GM12878 (cell line): ENCODE data around the gene CCDC141. TPM values are rescaled to one million over a fixed set of nuclear protein-coding genes. Genes with fewer than 3 reads are reported as not detected.

Experiments used
- ATAC-seq: fragments of 200-7000 bp; cut with Tn5 transposase; 3 replicates; pipeline ENCODE4 v1.9.1; 2020; ENCODE audit warnings: mild to moderate bottlenecking, moderate library complexity
- BruUV-seq: library from RNA; stranded (reverse); fragments of 400-500 nt; replicated peaks from 2 replicates; lab custom pipeline; 2021; lab: Mats Ljungman, UMichigan
- CTCF ChIA-PET: fragments of 300-600 bp; sonication (Branson Sonifier 250); formaldehyde crosslinking; extraction: SDS; loops from one replicate; lab custom pipeline; 2021; ENCODE audit warnings: inconsistent platforms; lab: Yijun Ruan, JAX
- POLR2A ChIA-PET: fragments of 350-600 bp; formaldehyde crosslinking; extraction: SDS; loops from one replicate; lab custom pipeline; 2021; ENCODE audit warnings: inconsistent platforms; lab: Charles Lee
- RAD21 ChIA-PET: fragments of 300-600 bp; sonication (Branson Sonifier 250); formaldehyde crosslinking; loops from one replicate; lab custom pipeline; 2023; ENCODE audit warnings: antibody characterized with exemption; ENCODE audit not compliant: unreplicated experiment; lab: Charles Lee
- SMC1A ChIA-PET: fragments of 300-600 bp; sonication (Branson Sonifier 250); formaldehyde crosslinking; loops from one replicate; lab custom pipeline; 2023; ENCODE audit not compliant: unreplicated experiment, uncharacterized antibody; lab: Charles Lee
- DNase-seq: peaks from one replicate; pipeline ENCODE4 v3.0.0-alpha.2; 2011; ENCODE audit warnings: low read depth, low spot score
- FAIRE-seq: peaks from 3 replicates; lab custom pipeline; 2011; peaks lifted over from hg19 to GRCh38; lab: Jason Lieb, UNC
- H2AFZ ChIP-seq: 2 replicates; pipeline ENCODE4 v1.6.0; 2011; ENCODE audit warnings: low read depth, low read length, control low read depth; ENCODE audit not compliant: control insufficient read depth
- H3K27ac ChIP-seq: 2 replicates; pipeline ENCODE4 v1.5.1; 2011; ENCODE audit warnings: control low read depth; ENCODE audit not compliant: control insufficient read depth, insufficient read depth
- H3K27me3 ChIP-seq, 2 experiments: replicated peaks in 1 of 2; 2 replicates each; pipeline versions ENCODE4 v1.6.0 to v1.6.1; 2011; ENCODE audit warnings: low read length in 1 of 2; ENCODE audit not compliant: control insufficient read depth in 2 of 2, insufficient read depth in 2 of 2
- H3K36me3 ChIP-seq, 2 experiments: 2 replicates each; pipeline ENCODE4 v1.5.1; 2011; ENCODE audit warnings: low read length in 1 of 2; ENCODE audit not compliant: control insufficient read depth in 2 of 2, insufficient read depth in 2 of 2
- H3K4me1 ChIP-seq: 2 replicates; pipeline ENCODE4 v1.6.1; 2011; ENCODE audit warnings: mild to moderate bottlenecking, low read length, moderate library complexity, mixed read lengths; ENCODE audit not compliant: control insufficient read depth, insufficient read depth
- H3K4me2 ChIP-seq: 2 replicates; pipeline ENCODE4 v1.6.0; 2011; ENCODE audit warnings: control low read depth; ENCODE audit not compliant: control insufficient read depth, insufficient read depth
- H3K4me3 ChIP-seq: fragments of 200-600 bp; sonication (generic); 2 replicates; pipeline ENCODE4 v1.5.1; 2016
- H3K79me2 ChIP-seq: 2 replicates; pipeline ENCODE4 v1.6.0; 2011; ENCODE audit warnings: low read length; ENCODE audit not compliant: control insufficient read depth, insufficient read depth
- H3K9ac ChIP-seq: 2 replicates; pipeline ENCODE4 v1.8.0; 2011; ENCODE audit warnings: low read length, control low read depth, mixed read lengths; ENCODE audit not compliant: control insufficient read depth, insufficient read depth
- H3K9me3 ChIP-seq: replicated peaks from 3 replicates; pipeline ENCODE4 v1.5.1; 2011; ENCODE audit warnings: mild to moderate bottlenecking, low read length; ENCODE audit not compliant: control insufficient read depth, insufficient read depth
- H4K20me1 ChIP-seq: 2 replicates; pipeline ENCODE4 v1.6.0; 2011; ENCODE audit not compliant: control insufficient read depth, insufficient read depth
- BMI1 ChIP-seq: fragments of 450-650 bp; IDR thresholded peaks from 2 replicates; pipeline ENCODE4 v1.6.1; 2016; ENCODE audit warnings: mild to moderate bottlenecking, moderate library complexity, borderline replicate concordance
- CREM ChIP-seq: IDR thresholded peaks from 2 replicates; pipeline ENCODE4 v1.6.1; 2014; ENCODE audit warnings: antibody characterized with exemption, low read depth
- EZH2 ChIP-seq: IDR thresholded peaks from 2 replicates; pipeline ENCODE4 v1.6.1; 2012; ENCODE audit warnings: low read depth, mild to moderate bottlenecking, control low read depth, inconsistent platforms, low read length, borderline replicate concordance; ENCODE audit not compliant: control insufficient read depth
- IRF4 ChIP-seq: IDR thresholded peaks from 2 replicates; pipeline ENCODE4 v1.6.1; 2011; ENCODE audit warnings: low read depth, low read length
- PRDM15 ChIP-seq: fragments of 450-650 bp; formaldehyde crosslinking; IDR thresholded peaks from 2 replicates; pipeline ENCODE4 v1.4.0; 2020; ENCODE audit warnings: mild to moderate bottlenecking, moderate library complexity
- RELB ChIP-seq: fragments of 450-650 bp; IDR thresholded peaks from 2 replicates; pipeline ENCODE4 v1.6.1; 2017; ENCODE audit warnings: low read depth, mild to moderate bottlenecking, moderate library complexity
- TCF7 ChIP-seq: IDR thresholded peaks from 2 replicates; pipeline ENCODE4 v1.6.1; 2014; ENCODE audit warnings: antibody characterized with exemption, borderline replicate concordance
- WGBS: methylation state at CpG from one replicate; pipeline ENCODE4 v1.1.6; 2016; ENCODE audit warnings: low lambda C conversion rate; ENCODE audit not compliant: insufficient replicate concordance, insufficient coverage; ENCODE audit errors: missing lambda C conversion rate; 5-methylcytosine and 5-hydroxymethylcytosine counted together
- in situ Hi-C: fragments of 300-500 bp; cut with MboI; formaldehyde crosslinking; loops from 9 replicates; pipeline ENCODE4 v1.14.3; 2018; ENCODE audit warnings: mixed read lengths
- intact Hi-C: fragments of 100-400 bp; cut with micrococcal nuclease; formaldehyde crosslinking; loops from one replicate; pipeline ENCODE4 v1.14.2; 2022; ENCODE audit not compliant: unreplicated experiment
- polyA plus RNA-seq, 11 experiments: library from polyadenylated mRNA; depleted of rRNA in 4 of 11; unstranded in 6 of 11; stranded (reverse) in 5 of 11; fragments of >200 nt; fragmentation: Nextera tagmentation in 4 of 11; fragmentation: Illumina TruSeq in 1 of 11; extraction: Ambion mirVana in 4 of 11; extraction: Trizol in 1 of 11; gene quantifications; 1 replicate in 1 of 11; 2 replicates in 10 of 11; pipeline versions ENCODE4 v1.2.1 to v1.2.3, GENCODE V29; 2011 to 2016; ENCODE audit warnings: inconsistent platforms in 2 of 11, missing spikeins in 2 of 11, low read depth in 1 of 11
- total RNA-seq, 4 experiments: library from RNA; depleted of rRNA in 3 of 4; stranded (reverse); fragments of >200 nt in 3 of 4; fragmentation: Illumina TruSeq in 1 of 4; extraction: Trizol in 1 of 4; gene quantifications; 2 replicates each; pipeline versions ENCODE4 v1.2.1 to v1.2.3, GENCODE V29; 2013 to 2021

Gene CCDC141
- total and polyA plus RNA-seq, 10 of the 15 experiments (the other 5 are each of a cell fraction or from before 2014, with no cell fraction given): 0.84 to 12.5 (median 3.6) TPM

GRCh38 chr2:178844269-178844668 lies 205.7 kb downstream of the CCDC141 start:
- POLR2A ChIA-PET: no interaction called here
- Histone ChIP-seq H3K27ac (no peak overlapping the region), H4K20me1 (no peaks in the 10 kb centered on the region), H3K79me2 (no peaks in the 10 kb centered on the region), H3K36me3 (no peaks in the 10 kb centered on the region), H3K4me1 (no peaks in the 10 kb centered on the region), H3K4me3 (no peak overlapping the region), H3K4me2 (no peak overlapping the region), H3K27me3 (no peaks in the 10 kb centered on the region), H2AFZ (no peak overlapping the region), H3K9ac (no peak overlapping the region), H3K9me3 (no peaks in the 10 kb centered on the region)
- RAD21 ChIA-PET: no interaction called here
- SMC1A ChIA-PET: interaction anchor here (0.7 to 2.1 kb wide), 5 partner anchors 10 to 110 kb away, joined by 3 to 5 read pairs (median 4); no protein-coding TSS in a partner anchor
- no TSS peak for BruUV-seq
- DNase-seq: no peak
- no peak for TF ChIP-seq BMI1
- no peak for TF ChIP-seq EZH2
- no peak for TF ChIP-seq PRDM15 (CRISPR knock-in tag)
- TF ChIP-seq RELB: no peak
- TF ChIP-seq IRF4: no peak
- no peak for TF ChIP-seq CREM
- TF ChIP-seq TCF7: no peak
- no peak for FAIRE-seq
- ATAC-seq: no peak
- intact Hi-C loops: no loop called here
- CTCF ChIA-PET: interaction anchor here (0.8 to 1.3 kb wide), 2 partner anchors 9 to 47 kb away, joined by 3 read pairs; no protein-coding TSS in a partner anchor
- in situ Hi-C loops: no loop called here
- WGBS: 60% methylated on average over 4 of the region's 4 CpGs
